Keratinocyte (primary cell): ENCODE results near the gene CPTP. TPM values are rescaled to one million over a fixed set of nuclear protein-coding genes. Genes with fewer than 3 reads are reported as not detected.

Source experiments
- DNase-seq: peaks from one replicate; pipeline ENCODE4 v3.0.0-alpha.2; 2011; ENCODE audit warnings: low read depth, missing footprints, low spot score
- FAIRE-seq: peaks from 2 replicates; lab custom pipeline; 2011; peaks lifted over from hg19 to GRCh38; lab: Jason Lieb, UNC
- H2AFZ ChIP-seq: 2 replicates; pipeline ENCODE4 v1.6.0; 2012; ENCODE audit warnings: low read length, control low read depth, inconsistent platforms; ENCODE audit not compliant: control insufficient read depth
- H3K27ac ChIP-seq: 2 replicates; pipeline ENCODE4 v1.5.1; 2011; ENCODE audit warnings: low read length; ENCODE audit not compliant: control insufficient read depth, insufficient read depth
- H3K27me3 ChIP-seq: 3 replicates; pipeline ENCODE4 v1.6.0; 2011; ENCODE audit warnings: low read length; ENCODE audit not compliant: control insufficient read depth, insufficient read depth; ENCODE audit errors: extremely low read depth
- H3K36me3 ChIP-seq, 2 experiments: 2 replicates in 1 of 2; 3 replicates in 1 of 2; pipeline ENCODE4 v1.5.1; 2011; ENCODE audit warnings: low read length in 2 of 2, mild to moderate bottlenecking in 1 of 2; ENCODE audit not compliant: control insufficient read depth in 2 of 2, insufficient read depth in 2 of 2; ENCODE audit errors: extremely low read depth in 1 of 2
- H3K4me1 ChIP-seq: 3 replicates; pipeline ENCODE4 v1.5.1; 2011; ENCODE audit warnings: low read length; ENCODE audit not compliant: control insufficient read depth, insufficient read depth; ENCODE audit errors: extremely low read depth
- H3K4me2 ChIP-seq: 3 replicates; pipeline ENCODE4 v1.6.0; 2011; ENCODE audit warnings: low read depth, low read length; ENCODE audit not compliant: control insufficient read depth, insufficient read depth; ENCODE audit errors: extremely low read depth
- H3K4me3 ChIP-seq, 3 experiments: fragments of 200-600 bp in 1 of 3; sonication (generic) in 1 of 3; 2 replicates in 2 of 3; 3 replicates in 1 of 3; pipeline ENCODE4 v1.5.1; 2011 to 2016; ENCODE audit warnings: low read length in 3 of 3, mild to moderate bottlenecking in 3 of 3, control low read depth in 2 of 3, inconsistent platforms in 1 of 3, low read depth in 1 of 3, mixed read lengths in 1 of 3, mixed run types in 1 of 3, moderate library complexity in 1 of 3; ENCODE audit not compliant: control insufficient read depth in 2 of 3, insufficient read depth in 2 of 3; ENCODE audit errors: extremely low read depth in 1 of 3
- H3K79me2 ChIP-seq: 2 replicates; pipeline ENCODE4 v1.6.0; 2012; ENCODE audit warnings: low read length; ENCODE audit not compliant: control insufficient read depth, insufficient read depth
- H3K9ac ChIP-seq: 3 replicates; pipeline ENCODE4 v1.6.0; 2011; ENCODE audit warnings: low read length; ENCODE audit not compliant: control insufficient read depth, insufficient read depth; ENCODE audit errors: extremely low read depth
- H3K9me1 ChIP-seq: 3 replicates; pipeline ENCODE4 v1.6.0; 2011; ENCODE audit warnings: low read length; ENCODE audit not compliant: control insufficient read depth, insufficient read depth; ENCODE audit errors: extremely low read depth
- H3K9me3 ChIP-seq: 2 replicates; pipeline ENCODE4 v1.5.1; 2012; ENCODE audit warnings: low read depth, low read length; ENCODE audit not compliant: control insufficient read depth
- H4K20me1 ChIP-seq: 3 replicates; pipeline ENCODE4 v1.6.0; 2011; ENCODE audit warnings: low read length; ENCODE audit not compliant: control insufficient read depth, insufficient read depth; ENCODE audit errors: extremely low read depth
- CTCF ChIP-seq, 3 experiments: IDR thresholded peaks in 1 of 3; conservative IDR thresholded peaks in 1 of 3; optimal IDR thresholded peaks in 1 of 3; 2 replicates in 2 of 3; 3 replicates in 1 of 3; pipeline versions ENCODE3 to v1.5.1; 2011; ENCODE audit warnings: low read length in 3 of 3, mild to moderate bottlenecking in 3 of 3, moderate library complexity in 2 of 3, control low read depth in 1 of 3, inconsistent platforms in 1 of 3; ENCODE audit not compliant: insufficient read depth in 2 of 3; ENCODE audit errors: extremely low read depth in 1 of 3
- EZH2 ChIP-seq: IDR thresholded peaks from one replicate; pipeline ENCODE4 v1.6.1; 2012; ENCODE audit warnings: inconsistent platforms, mild to moderate bottlenecking, low read length, moderate library complexity
- dilution Hi-C: fragments of 300-500 bp; cut with MboI; formaldehyde crosslinking; loops from one replicate; pipeline ENCODE4 v1.7.0; 2020; ENCODE audit warnings: low sequenced_read_pairs; ENCODE audit not compliant: extremely low pct_ligation_motif_present
- polyA plus RNA-seq, 5 experiments: library from polyadenylated mRNA; depleted of rRNA in 3 of 5; stranded (reverse) in 3 of 5; stranded (forward) in 1 of 5; unstranded in 1 of 5; fragments of >200 nt; gene quantifications; 1 replicate in 1 of 5; 2 replicates in 3 of 5; 3 replicates in 1 of 5; pipeline versions ENCODE4 v1.2.1 to v1.2.3, GENCODE V29; 2011 to 2012; ENCODE audit warnings: missing spikeins in 2 of 5, low read depth in 1 of 5, low replicate concordance in 1 of 5

Gene CPTP
- polyA plus RNA-seq, 1 donor (not counting 4 experiments of a cell fraction or from before 2014, with no cell fraction given), result 5.8 TPM

DNA sequence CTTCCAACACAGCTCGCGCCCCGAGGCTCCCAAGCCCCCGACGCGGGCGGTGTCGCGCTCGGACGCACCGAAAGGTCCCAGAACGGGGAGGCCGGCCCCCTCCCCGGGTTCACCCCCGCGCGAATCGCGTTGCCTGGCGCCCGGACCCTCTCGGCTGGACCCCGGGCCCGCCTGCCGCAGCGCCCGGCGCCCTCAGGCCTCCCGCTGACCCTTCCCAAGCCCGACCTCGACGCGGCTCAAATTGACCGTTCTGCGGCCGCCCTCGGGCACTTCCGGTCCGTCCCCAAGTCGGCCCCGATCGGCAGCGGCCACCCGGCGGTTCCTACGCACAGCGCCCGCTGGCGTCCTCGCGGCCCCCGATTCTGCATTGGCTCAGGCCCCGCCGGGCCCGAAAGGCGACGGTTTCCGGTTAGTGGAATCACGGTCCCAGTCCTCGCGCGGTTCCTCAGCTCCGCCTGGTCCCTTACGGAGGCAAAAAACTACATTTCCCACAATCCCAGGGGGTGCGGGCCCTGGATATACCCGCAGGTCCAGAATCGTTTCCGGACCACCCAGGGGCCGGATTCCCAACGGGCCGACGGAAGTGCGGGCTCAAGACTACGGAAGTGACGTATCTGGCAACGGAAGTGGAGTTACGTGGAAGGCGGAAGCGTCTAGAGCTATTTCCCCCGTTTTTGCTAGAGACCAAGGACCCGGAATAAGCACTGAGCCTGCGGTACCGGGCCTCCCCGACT, 50.5 kb downstream of the CPTP start, which contains the start of gene AURKAIP1:
Gene AURKAIP1 (minus strand): TSS at position 279 of the 734 bp plus-strand sequence. CDS start 451 bp downstream, outside the sequence.
- dilution Hi-C loops, result no loop called here
- H2AFZ ChIP-seq, result peak within 1 kb of the TSS; percentile 43
- H4K20me1 ChIP-seq, result no peaks in the 10 kb centered on the region
- H3K9ac ChIP-seq, result peak within 1 kb of the TSS; percentile 94
- H3K4me3 ChIP-seq, result peak within 1 kb of the TSS; percentile 89 to 97 (median 89)
- peak within 1 kb of the TSS; percentile 97 for H3K4me2 ChIP-seq
- H3K9me1 ChIP-seq, result no peaks in the 10 kb centered on the region
- peak; percentile 95 for DNase-seq
- peak; percentile 91 for FAIRE-seq
- peaks cover 30% of the 10 kb centered on the region for H3K79me2 ChIP-seq
- H3K9me3 ChIP-seq, result no peaks in the 10 kb centered on the region
- peak within 1 kb of the TSS; percentile 80 for H3K27ac ChIP-seq
- H3K4me1 ChIP-seq, result peaks cover 12% of the 10 kb centered on the region
- no peak for TF ChIP-seq EZH2
- TF ChIP-seq CTCF (optimal IDR thresholded peaks at IDR 0.05 in 1 of 3, IDR thresholded peaks at IDR 0.05 in 1 of 3, conservative IDR thresholded peaks at IDR 0.05 in 1 of 3; ENCODE audit: extremely low read depth in 1 of 3, insufficient read depth in 2 of 3, low read length in 3 of 3), result peak in 2 of 3 experiments; percentile 38 to 57
- H3K27me3 ChIP-seq, result no peaks in the 10 kb centered on the region
- H3K36me3 ChIP-seq, result peaks cover 3 to 8% of the 10 kb centered on the region in 2 experiments

DNA sequence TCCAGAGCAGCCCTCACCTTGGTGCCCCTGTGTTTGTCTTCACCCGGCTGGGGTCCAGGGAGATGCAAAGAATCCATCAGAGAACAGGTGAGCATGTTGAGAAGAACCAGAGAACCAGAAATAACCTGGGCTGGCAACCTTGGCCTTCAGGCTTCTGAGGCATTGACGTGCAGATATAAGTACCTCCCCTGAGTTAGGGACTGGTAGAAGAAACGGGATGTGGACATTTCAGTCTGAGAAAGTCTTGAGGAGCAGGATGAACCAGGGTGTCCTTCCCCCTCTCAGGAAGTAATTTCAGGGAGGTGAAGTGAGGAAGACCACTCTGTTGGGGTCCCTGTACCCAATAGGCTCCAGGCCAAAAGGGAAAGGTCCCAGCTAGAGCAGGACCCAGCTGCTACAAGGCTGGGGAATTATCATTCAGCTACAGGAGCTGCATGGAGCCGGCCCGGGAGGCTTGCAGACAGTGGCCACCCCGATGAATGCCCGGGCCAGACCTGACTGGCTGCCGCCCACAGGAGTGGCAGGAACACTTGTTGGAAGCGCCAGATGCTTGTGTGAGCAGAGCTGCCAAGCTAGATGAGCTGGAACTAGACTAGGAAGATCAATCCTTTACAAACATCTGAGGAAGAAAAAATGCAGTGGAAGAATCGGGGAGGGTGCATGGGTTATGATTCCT, 52.1 kb downstream of the CPTP start:
- Histone ChIP-seq H3K4me2 (no peak overlapping the region), H3K36me3 (peaks cover under 1 to 18% of the 10 kb centered on the region in 2 experiments), H3K9me1 (no peaks in the 10 kb centered on the region), H4K20me1 (no peaks in the 10 kb centered on the region), H2AFZ (no peak overlapping the region), H3K9me3 (no peaks in the 10 kb centered on the region), H3K27ac (no peak overlapping the region), H3K27me3 (no peaks in the 10 kb centered on the region), H3K79me2 (peaks cover 26% of the 10 kb centered on the region), H3K9ac (no peak overlapping the region), H3K4me3 (no peak overlapping the region), H3K4me1 (peaks cover 12% of the 10 kb centered on the region)
- TF ChIP-seq CTCF (optimal IDR thresholded peaks at IDR 0.05 in 1 of 3, IDR thresholded peaks at IDR 0.05 in 1 of 3, conservative IDR thresholded peaks at IDR 0.05 in 1 of 3; ENCODE audit: extremely low read depth in 1 of 3, insufficient read depth in 2 of 3, low read length in 3 of 3) (no peak), EZH2 (no peak)
- dilution Hi-C loops, result no loop called here
- FAIRE-seq (no peak), DNase-seq (no peak)
